ENCODE results near the gene UNC5B. TPM values are rescaled to one million over a fixed set of nuclear protein-coding genes. Genes with fewer than 3 reads are reported as not detected.

The UNC5B gene
- polyA plus RNA-seq, 1 donor (not counting 4 experiments of a cell fraction or from before 2014, with no cell fraction given), result 1.1 TPM

- H4K20me1 ChIP-seq (ENCODE audit: control insufficient read depth, extremely low read depth, insufficient read depth, low read length), result peaks cover 6% of the 10 kb centered on the region
- FAIRE-seq, result no peak
- H3K9me1 ChIP-seq (ENCODE audit: control insufficient read depth, extremely low read depth, insufficient read depth, low read length), result no peaks in the 10 kb centered on the region
- H3K36me3 ChIP-seq (ENCODE audit: control insufficient read depth in 2 of 2, extremely low read depth in 1 of 2, insufficient read depth in 2 of 2, low read length in 2 of 2), result no peaks in the 10 kb centered on the region
- no peak overlapping the region for H3K4me2 ChIP-seq (ENCODE audit: control insufficient read depth, extremely low read depth, insufficient read depth, low read depth, low read length)
- peaks cover 1% of the 10 kb centered on the region for H3K4me1 ChIP-seq (ENCODE audit: control insufficient read depth, extremely low read depth, insufficient read depth, low read length)
- peaks cover 39% of the 10 kb centered on the region for H3K27me3 ChIP-seq (ENCODE audit: control insufficient read depth, extremely low read depth, insufficient read depth, low read length)
- H3K9ac ChIP-seq (ENCODE audit: control insufficient read depth, extremely low read depth, insufficient read depth, low read length), result no peak overlapping the region
- H3K27ac ChIP-seq (ENCODE audit: control insufficient read depth, insufficient read depth, low read length), result no peak overlapping the region
- no peaks in the 10 kb centered on the region for H3K9me3 ChIP-seq (ENCODE audit: control insufficient read depth, low read depth, low read length)
- dilution Hi-C loops (cut with MboI; ENCODE audit: extremely low pct_ligation_motif_present, low sequenced_read_pairs), result no loop called here
- TF ChIP-seq CTCF (optimal IDR thresholded peaks at IDR 0.05 in 1 of 3, IDR thresholded peaks at IDR 0.05 in 1 of 3, conservative IDR thresholded peaks at IDR 0.05 in 1 of 3; ENCODE audit: extremely low read depth in 1 of 3, insufficient read depth in 2 of 3, low read length in 3 of 3) (no peak), EZH2 (IDR thresholded peaks at IDR 0.05; ENCODE audit: low read length) (no peak)
- H3K79me2 ChIP-seq (ENCODE audit: control insufficient read depth, insufficient read depth, low read length), result no peaks in the 10 kb centered on the region
- H3K4me3 ChIP-seq (ENCODE audit: control insufficient read depth in 2 of 3, extremely low read depth in 1 of 3, insufficient read depth in 2 of 3, low read depth in 1 of 3, low read length in 3 of 3), result no peak overlapping the region
- H2AFZ ChIP-seq (ENCODE audit: control insufficient read depth, low read length), result no peak overlapping the region
- DNase-seq (ENCODE audit: low read depth, low spot score), result no peak
These were observed 132.0 kb downstream of the UNC5B start for GRCh38 chr10:71344154-71344925.

- TF ChIP-seq EZH2 (IDR thresholded peaks at IDR 0.05; ENCODE audit: low read length) (no peak), CTCF (optimal IDR thresholded peaks at IDR 0.05 in 1 of 3, IDR thresholded peaks at IDR 0.05 in 1 of 3, conservative IDR thresholded peaks at IDR 0.05 in 1 of 3; ENCODE audit: extremely low read depth in 1 of 3, insufficient read depth in 2 of 3, low read length in 3 of 3) (no peak)
- FAIRE-seq (no peak), DNase-seq (ENCODE audit: low read depth, low spot score) (no peak)
- Histone ChIP-seq H3K9me1 (ENCODE audit: control insufficient read depth, extremely low read depth, insufficient read depth, low read length) (no peaks in the 10 kb centered on the region), H3K27me3 (ENCODE audit: control insufficient read depth, extremely low read depth, insufficient read depth, low read length) (peaks cover 41% of the 10 kb centered on the region), H4K20me1 (ENCODE audit: control insufficient read depth, extremely low read depth, insufficient read depth, low read length) (peaks cover 6% of the 10 kb centered on the region), H3K9ac (ENCODE audit: control insufficient read depth, extremely low read depth, insufficient read depth, low read length) (no peak overlapping the region), H3K79me2 (ENCODE audit: control insufficient read depth, insufficient read depth, low read length) (no peaks in the 10 kb centered on the region), H3K4me1 (ENCODE audit: control insufficient read depth, extremely low read depth, insufficient read depth, low read length) (peaks cover 7% of the 10 kb centered on the region), H3K27ac (ENCODE audit: control insufficient read depth, insufficient read depth, low read length) (no peak overlapping the region), H3K4me2 (ENCODE audit: control insufficient read depth, extremely low read depth, insufficient read depth, low read depth, low read length) (no peak overlapping the region), H2AFZ (ENCODE audit: control insufficient read depth, low read length) (no peak overlapping the region), H3K36me3 (ENCODE audit: control insufficient read depth in 2 of 2, extremely low read depth in 1 of 2, insufficient read depth in 2 of 2, low read length in 2 of 2) (no peaks in the 10 kb centered on the region), H3K9me3 (ENCODE audit: control insufficient read depth, low read depth, low read length) (no peaks in the 10 kb centered on the region), H3K4me3 (ENCODE audit: control insufficient read depth in 2 of 3, extremely low read depth in 1 of 3, insufficient read depth in 2 of 3, low read depth in 1 of 3, low read length in 3 of 3) (no peak overlapping the region)
- dilution Hi-C loops (cut with MboI; ENCODE audit: extremely low pct_ligation_motif_present, low sequenced_read_pairs), result no loop called here
These were observed 132.7 kb downstream of the UNC5B start for GRCh38 chr10:71344993-71345480.
